Thoracic aorta (tissue), 2 donors: Measurements from ENCODE around the gene DPH3. TPM values are rescaled to one million over a fixed set of nuclear protein-coding genes. Genes with fewer than 3 reads are reported as not detected.

Experiments used
- ATAC-seq: fragments of 150-250 bp; one replicate; pipeline ENCODE4 v1.8.0; 2017; ENCODE audit warnings: low read depth; ENCODE audit not compliant: insufficient number of reproducible peaks, low FRiP score
- DNase-seq: peaks from one replicate; pipeline ENCODE4 v3.0.0-alpha.2; 2020; ENCODE audit warnings: low spot score
- H3K27ac ChIP-seq, 2 donors: fragments of 200-600 bp; sonication (generic); 1 replicate in 1 of 2; 2 replicates in 1 of 2; pipeline ENCODE4 v1.5.1; 2016; ENCODE audit warnings: mild to moderate bottlenecking in 2 of 2, moderate library complexity in 2 of 2
- H3K27me3 ChIP-seq: fragments of 200-600 bp; sonication (generic); replicated peaks from 2 replicates; pipeline ENCODE4 v1.6.0; 2016; ENCODE audit warnings: mild to moderate bottlenecking; ENCODE audit not compliant: insufficient read depth
- H3K36me3 ChIP-seq: fragments of 200-600 bp; sonication (generic); one replicate; pipeline ENCODE4 v1.5.1; 2016
- H3K4me1 ChIP-seq, 2 donors: fragments of 200-600 bp; sonication (generic); 1 replicate in 1 of 2; 2 replicates in 1 of 2; pipeline versions ENCODE4 v1.5.1 to v1.6.0; 2016; ENCODE audit warnings: low read depth in 2 of 2, mild to moderate bottlenecking in 1 of 2; ENCODE audit not compliant: control insufficient read depth in 1 of 2
- H3K4me3 ChIP-seq: fragments of 200-600 bp; sonication (generic); 2 replicates; pipeline ENCODE4 v1.5.1; 2016; ENCODE audit warnings: mild to moderate bottlenecking
- H3K9me3 ChIP-seq: fragments of 200-600 bp; sonication (generic); 2 replicates; pipeline ENCODE4 v1.5.1; 2016
- CTCF ChIP-seq: fragments of 200-600 bp; sonication (generic); IDR thresholded peaks from one replicate; pipeline ENCODE4 v1.5.1; 2019; ENCODE audit warnings: antibody characterized with exemption
- total RNA-seq, 2 donors: library from RNA; depleted of rRNA; stranded (reverse); fragments of >200 nt; gene quantifications; one replicate each; pipeline versions ENCODE4 v1.1.0 to v1.2.3, GENCODE V29; 2016

Gene DPH3
- total RNA-seq, 2 donors from 2014 or later: 14.4 to 29.3 TPM

- no peaks in the 10 kb centered on the region for H3K4me1 ChIP-seq
- no peaks in the 10 kb centered on the region for H3K27me3 ChIP-seq
- no peak for TF ChIP-seq CTCF
- no peak overlapping the region for H3K4me3 ChIP-seq
- H3K9me3 ChIP-seq: no peaks in the 10 kb centered on the region
- ATAC-seq (no peak), DNase-seq (no peak)
- H3K27ac ChIP-seq: no peak overlapping the region
- H3K36me3 ChIP-seq: no peaks in the 10 kb centered on the region
Observed at GRCh38 chr3:16219777-16220176, 45.0 kb downstream of the DPH3 start.

- H3K36me3 ChIP-seq: peaks cover 3% of the 10 kb centered on the region
- no peak for ATAC-seq
- no peak for DNase-seq
Observed at GRCh38 chr3:16216373-16216935, 48.3 kb downstream of the DPH3 start.

GRCh38 chr3:16214366-16214765, 50.4 kb downstream of the DPH3 start:
- no peak for DNase-seq
- no peaks in the 10 kb centered on the region for H3K4me1 ChIP-seq
- H3K27me3 ChIP-seq: no peaks in the 10 kb centered on the region
- no peak overlapping the region for H3K4me3 ChIP-seq
- ATAC-seq: no peak
- H3K27ac ChIP-seq: no peak overlapping the region
- peaks cover 3% of the 10 kb centered on the region for H3K36me3 ChIP-seq
- no peak for TF ChIP-seq CTCF
- no peaks in the 10 kb centered on the region for H3K9me3 ChIP-seq

More at GRCh38 chr3:16216373-16216935, 48.3 kb downstream of the DPH3 start:
- TF ChIP-seq CTCF: no peak
- Histone ChIP-seq H3K4me1 (no peaks in the 10 kb centered on the region), H3K27ac (no peak overlapping the region), H3K9me3 (no peaks in the 10 kb centered on the region), H3K4me3 (no peak overlapping the region), H3K27me3 (no peaks in the 10 kb centered on the region)

- TF ChIP-seq CTCF: no peak
- peaks cover 3% of the 10 kb centered on the region for H3K36me3 ChIP-seq
- H3K27me3 ChIP-seq: no peaks in the 10 kb centered on the region
- ATAC-seq (no peak), DNase-seq (no peak)
- no peaks in the 10 kb centered on the region for H3K4me1 ChIP-seq
- no peaks in the 10 kb centered on the region for H3K9me3 ChIP-seq
- no peak overlapping the region for H3K27ac ChIP-seq
- no peak overlapping the region for H3K4me3 ChIP-seq
Observed at GRCh38 chr3:16211176-16211904, 53.4 kb downstream of the DPH3 start.

Other genes with a start within 250 kb of the DPH3 start
- gene GALNT15, start 90.3 kb downstream of the DPH3 start, total RNA-seq: 100 to 1,000 TPM; 157 to 167 TPM
- gene OXNAD1, start 269 bp upstream of the DPH3 start, total RNA-seq: 1 to 10 TPM; 6.8 to 7.9 TPM
- gene RFTN1, start 248.8 kb upstream of the DPH3 start, total RNA-seq: 100 to 1,000 TPM in 1 of 2 donors, 10 to 100 TPM in 1; 69.7 to 108 TPM